ENCODE results near the gene CRTC1. TPM values are rescaled to one million over a fixed set of nuclear protein-coding genes. Genes with fewer than 3 reads are reported as not detected.

Gene CRTC1
- total and polyA plus RNA-seq, 4 donors: 1.5 to 3.5 (median 1.9) TPM

DNA sequence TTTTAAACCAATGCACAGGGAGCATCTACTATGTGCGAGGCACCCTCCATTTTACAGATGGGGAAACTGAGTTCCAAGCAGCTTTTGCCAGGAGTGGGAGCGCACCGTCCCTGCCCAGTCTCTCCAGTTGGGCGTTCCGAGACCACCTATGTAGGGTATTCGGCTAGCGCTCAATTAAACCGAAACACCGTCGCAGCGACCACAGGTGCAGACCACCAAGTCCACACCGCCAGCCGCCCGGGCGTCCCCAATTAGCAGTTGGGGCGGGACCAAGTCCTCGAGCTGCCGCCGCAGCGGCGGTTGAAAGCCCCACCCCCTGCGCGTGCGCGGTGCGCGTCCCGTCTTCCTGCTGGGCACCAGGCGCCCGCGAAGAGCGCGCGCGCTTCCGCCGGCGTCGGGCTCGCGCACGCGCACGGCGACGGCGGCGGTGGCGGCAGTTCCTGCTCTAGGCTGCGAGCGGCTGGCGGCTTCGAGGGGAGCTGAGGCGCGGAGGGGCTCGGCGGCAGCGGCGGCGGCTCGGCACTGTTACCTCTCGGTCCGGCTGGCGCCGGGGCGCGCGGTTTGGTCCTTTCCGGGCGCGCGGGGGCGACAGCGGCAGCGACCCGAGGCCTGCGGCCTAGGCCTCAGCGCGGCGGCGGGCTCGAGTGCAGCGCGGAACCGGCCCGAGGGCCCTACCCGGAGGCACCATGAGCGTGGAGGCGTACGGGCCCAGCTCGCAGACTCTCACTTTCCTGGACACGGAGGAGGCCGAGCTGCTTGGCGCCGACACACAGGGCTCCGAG, 148.2 kb downstream of the CRTC1 start, which contains the start of gene UPF1 (continued):
- TF ChIP-seq, protein P1, sequence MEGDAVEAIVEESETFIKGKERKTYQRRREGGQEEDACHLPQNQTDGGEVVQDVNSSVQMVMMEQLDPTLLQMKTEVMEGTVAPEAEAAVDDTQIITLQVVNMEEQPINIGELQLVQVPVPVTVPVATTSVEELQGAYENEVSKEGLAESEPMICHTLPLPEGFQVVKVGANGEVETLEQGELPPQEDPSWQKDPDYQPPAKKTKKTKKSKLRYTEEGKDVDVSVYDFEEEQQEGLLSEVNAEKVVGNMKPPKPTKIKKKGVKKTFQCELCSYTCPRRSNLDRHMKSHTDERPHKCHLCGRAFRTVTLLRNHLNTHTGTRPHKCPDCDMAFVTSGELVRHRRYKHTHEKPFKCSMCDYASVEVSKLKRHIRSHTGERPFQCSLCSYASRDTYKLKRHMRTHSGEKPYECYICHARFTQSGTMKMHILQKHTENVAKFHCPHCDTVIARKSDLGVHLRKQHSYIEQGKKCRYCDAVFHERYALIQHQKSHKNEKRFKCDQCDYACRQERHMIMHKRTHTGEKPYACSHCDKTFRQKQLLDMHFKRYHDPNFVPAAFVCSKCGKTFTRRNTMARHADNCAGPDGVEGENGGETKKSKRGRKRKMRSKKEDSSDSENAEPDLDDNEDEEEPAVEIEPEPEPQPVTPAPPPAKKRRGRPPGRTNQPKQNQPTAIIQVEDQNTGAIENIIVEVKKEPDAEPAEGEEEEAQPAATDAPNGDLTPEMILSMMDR (IDR thresholded peaks at IDR 0.05; ENCODE audit: low read depth, low read length, missing input control): no peak
- no peak for TF ChIP-seq FOXA1 (IDR thresholded peaks at IDR 0.05)
- no peak for TF ChIP-seq HNF4A (conservative IDR thresholded peaks at IDR 0.05)
- no peak for TF ChIP-seq JUND (IDR thresholded peaks at IDR 0.05)
- no peak for TF ChIP-seq GABPA (IDR thresholded peaks at IDR 0.05 in 1 of 2, conservative IDR thresholded peaks at IDR 0.05 in 1 of 2)

Other genes starting within 250 kb of the CRTC1 start
- 10 to 100 TPM in 1 of 2 donors, 1 to 10 TPM in 1; 8.0 to 41.9 TPM for gene ISYNA1, start 245.5 kb upstream of the CRTC1 start, total RNA-seq
- gene ISYNA1, start 245.5 kb upstream of the CRTC1 start, polyA plus RNA-seq: 10 to 100 TPM in 1 of 2 donors, 1 to 10 TPM in 1; 4.7 to 12.1 TPM
- gene ELL, start 161.6 kb upstream of the CRTC1 start, total RNA-seq: 10 to 100 TPM in 1 of 2 donors, 1 to 10 TPM in 1; 7.6 to 10.5 TPM
- 1 to 10 TPM; 4.5 to 5.6 TPM for gene ELL, start 161.6 kb upstream of the CRTC1 start, polyA plus RNA-seq
- 100 to 1,000 TPM in 1 of 2 donors, 10 to 100 TPM in 1; 75.8 to 225 TPM for gene FKBP8, start 140.1 kb upstream of the CRTC1 start, total RNA-seq
- gene FKBP8, start 140.1 kb upstream of the CRTC1 start, polyA plus RNA-seq: 100 to 1,000 TPM in 1 of 2 donors, 10 to 100 TPM in 1; 59.1 to 126 TPM
- gene KXD1, start 125.8 kb upstream of the CRTC1 start, total RNA-seq: 10 to 100 TPM; 31.8 to 47.0 TPM
- gene KXD1, start 125.8 kb upstream of the CRTC1 start, polyA plus RNA-seq: 10 to 100 TPM; 39.9 to 53.6 TPM
- gene UBA52, start 111.8 kb upstream of the CRTC1 start, total RNA-seq: 100 to 1,000 TPM; 324 to 585 TPM
- gene UBA52, start 111.8 kb upstream of the CRTC1 start, polyA plus RNA-seq: 100 to 1,000 TPM; 382 to 647 TPM
- 10 to 100 TPM; 25.9 to 44.0 TPM for gene REX1BD, start 94.9 kb upstream of the CRTC1 start, total RNA-seq
- gene REX1BD, start 94.9 kb upstream of the CRTC1 start, polyA plus RNA-seq: 10 to 100 TPM; 58.7 to 71.9 TPM
- 1 to 10 TPM in 1 of 2 donors, not detected in 1; 1.6 TPM for gene CRLF1, start 76.9 kb upstream of the CRTC1 start, total RNA-seq
- 1 to 10 TPM in 1 of 2 donors, under 1 TPM in 1; 0.49 to 1.9 TPM for gene CRLF1, start 76.9 kb upstream of the CRTC1 start, polyA plus RNA-seq
- gene TMEM59L, start 70.8 kb upstream of the CRTC1 start, total RNA-seq: under 1 TPM in 1 of 2 donors, not detected in 1; 0.08 TPM
- under 1 TPM; 0.08 to 0.15 TPM for gene TMEM59L, start 70.8 kb upstream of the CRTC1 start, polyA plus RNA-seq
- gene KLHL26, start 46.7 kb upstream of the CRTC1 start, total RNA-seq: 1 to 10 TPM; 2.4 to 5.9 TPM
- gene KLHL26, start 46.7 kb upstream of the CRTC1 start, polyA plus RNA-seq: 1 to 10 TPM; 2.3 to 2.4 TPM
- under 1 TPM in 1 of 2 donors, not detected in 1; 0.17 TPM for gene COMP, start 107.6 kb downstream of the CRTC1 start, total RNA-seq
- gene COMP, start 107.6 kb downstream of the CRTC1 start, polyA plus RNA-seq: under 1 TPM in 1 of 2 donors, not detected in 1; 0.03 TPM
- gene UPF1, start 148.3 kb downstream of the CRTC1 start, total RNA-seq: 10 to 100 TPM; 45.1 to 51.0 TPM
- gene UPF1, start 148.3 kb downstream of the CRTC1 start, polyA plus RNA-seq: 10 to 100 TPM in 1 of 2 donors, 1 to 10 TPM in 1; 5.7 to 25.4 TPM
- under 1 TPM in 1 of 2 donors, not detected in 1; 0.28 TPM for gene CERS1, start 212.5 kb downstream of the CRTC1 start, total RNA-seq
- gene CERS1, start 212.5 kb downstream of the CRTC1 start, polyA plus RNA-seq: not detected
- gene COPE, start 235.7 kb downstream of the CRTC1 start, total RNA-seq: 100 to 1,000 TPM; 103 to 141 TPM
- 100 to 1,000 TPM; 143 to 204 TPM for gene COPE, start 235.7 kb downstream of the CRTC1 start, polyA plus RNA-seq
- gene DDX49, start 236.0 kb downstream of the CRTC1 start, total RNA-seq: 10 to 100 TPM; 25.6 to 32.9 TPM
- 10 to 100 TPM; 13.2 to 36.1 TPM for gene DDX49, start 236.0 kb downstream of the CRTC1 start, polyA plus RNA-seq

Data from liver (tissue), 5 donors.